ENCODE data around the gene TPRG1. TPM values are rescaled to one million over a fixed set of nuclear protein-coding genes. Genes with fewer than 3 reads are reported as not detected.

Gene TPRG1
- total and polyA plus RNA-seq, 2 donors (not counting 3 experiments of a cell fraction or from before 2014, with no cell fraction given), result 0.30 TPM; not detected in 1

GRCh38 chr3:189210251-189210770, 38.5 kb downstream of the TPRG1 start:
- DNase-seq (ENCODE audit: low read depth, low spot score) (no peak), FAIRE-seq (no peak)
- no peaks in the 10 kb centered on the region for H3K79me2 ChIP-seq (ENCODE audit: control insufficient read depth, insufficient read depth, low read length)
- intact Hi-C loops (cut with micrococcal nuclease), result no loop called here
- no peaks in the 10 kb centered on the region for H3K9me3 ChIP-seq (replicated peaks; ENCODE audit: control insufficient read depth, insufficient read depth, low read length)
- POLR2A ChIA-PET, result no interaction called here
- H3K9ac ChIP-seq (replicated peaks; ENCODE audit: extremely low read depth, insufficient read depth, low read length), result no peak overlapping the region
- H3K27me3 ChIP-seq (ENCODE audit: control insufficient read depth in 2 of 2, insufficient read depth in 2 of 2, low read length in 2 of 2), result no peaks in the 10 kb centered on the region
- no peaks in the 10 kb centered on the region for H3K36me3 ChIP-seq (ENCODE audit: control insufficient read depth in 2 of 2, extremely low read depth in 1 of 2, insufficient read depth in 2 of 2, low read length in 2 of 2)
- BruUV-seq (replicated peaks), result no TSS peak
- H3K4me2 ChIP-seq (ENCODE audit: insufficient read depth, low read length), result no peak overlapping the region
- CTCF ChIA-PET, result no interaction called here
- no peaks in the 10 kb centered on the region for H4K20me1 ChIP-seq (replicated peaks; ENCODE audit: control insufficient read depth, extremely low read depth, insufficient read depth, low read length)
- no peak overlapping the region for H3K27ac ChIP-seq (ENCODE audit: insufficient read depth, low read depth, low read length)
- H2AFZ ChIP-seq (ENCODE audit: low read depth, low read length), result no peak overlapping the region
- no peaks in the 10 kb centered on the region for H3K9me1 ChIP-seq (replicated peaks; ENCODE audit: control insufficient read depth, extremely low read depth, insufficient read depth, low read length)
- H3K4me3 ChIP-seq (replicated peaks in 1 of 3; ENCODE audit: insufficient read depth in 1 of 3, low read depth in 1 of 3, low read length in 3 of 3), result no peak overlapping the region
- H3K4me1 ChIP-seq (ENCODE audit: control insufficient read depth, extremely low read depth, insufficient read depth, low read length), result no peaks in the 10 kb centered on the region
- TF ChIP-seq MAX (IDR thresholded peaks at IDR 0.05; ENCODE audit: insufficient read depth, insufficient read length) (no peak), JUN (IDR thresholded peaks at IDR 0.05; ENCODE audit: borderline replicate concordance, insufficient read depth, insufficient read length, low read depth) (no peak), POLR2A (IDR thresholded peaks at IDR 0.05; ENCODE audit: low read depth, low read length) (no peak), POLR2AphosphoS5 (IDR thresholded peaks at IDR 0.05; ENCODE audit: insufficient read depth, low read depth, low read length) (no peak), MYC (IDR thresholded peaks at IDR 0.05; ENCODE audit: low read depth, low read length) (no peak), GATA2 (IDR thresholded peaks at IDR 0.05; ENCODE audit: insufficient read depth, insufficient read length, low read depth, low read length) (no peak), CTCF (IDR thresholded peaks at IDR 0.05; ENCODE audit: extremely low read depth in 1 of 2, insufficient read depth in 1 of 2, low read depth in 1 of 2, low read length in 2 of 2) (no peak), EZH2 (IDR thresholded peaks at IDR 0.05; ENCODE audit: borderline replicate concordance, low read depth, low read length, severe bottlenecking) (no peak), FOS (IDR thresholded peaks at IDR 0.05; ENCODE audit: borderline replicate concordance, insufficient read depth, low read length) (no peak)
- dilution Hi-C loops (cut with MboI; ENCODE audit: extremely low pct_ligation_motif_present, low sequenced_read_pairs), result no loop called here

All from endothelial cell of umbilical vein (primary cell).